ENCODE measurements around the gene CARF. TPM values are rescaled to one million over a fixed set of nuclear protein-coding genes. Genes with fewer than 3 reads are reported as not detected.
A peak's percentile ranks its signal among the peaks of the same experiment; 100 is the strongest.

The CARF gene
- total RNA-seq (10 to 100 TPM; 10.2 to 31.2 (median 15.4) TPM), polyA plus RNA-seq (1 to 10 TPM; 4.8 to 5.4 TPM), total RNA-seq (26.8 reads per million, percentile 57 among the genes with 10 or more reads in this experiment)

- Mint-ChIP-seq H3K27me3 (no peaks in the 10 kb centered on the region), H3K9me3 (no peaks in the 10 kb centered on the region), H3K36me3 (no peaks in the 10 kb centered on the region), H3K4me3 (peak within 1 kb of the TSS; percentile 90 to 100 (median 98)), H3K4me1 (peaks cover 24 to 50% (median 34%) of the 10 kb centered on the region in 7 donors), H3K27ac (peak within 1 kb of the TSS; percentile 93 to 99 (median 97))
- Histone ChIP-seq H3K9me3 (ENCODE audit: control insufficient read depth in 2 of 3, low read length in 3 of 3) (no peaks in the 10 kb centered on the region), H3K27me3 (ENCODE audit: control insufficient read depth in 2 of 2, insufficient read depth in 2 of 2, low read length in 2 of 2) (no peaks in the 10 kb centered on the region), H3K4me1 (ENCODE audit: control insufficient read depth in 2 of 2, insufficient read depth in 2 of 2, low read length in 2 of 2) (peaks cover 4 to 11% of the 10 kb centered on the region in 2 donors), H3K27ac (ENCODE audit: low read depth, low read length) (peak within 1 kb of the TSS; percentile 79), H3K4me3 (ENCODE audit: low read length) (peak within 1 kb of the TSS; percentile 82), H3K36me3 (ENCODE audit: control insufficient read depth in 2 of 3, insufficient read depth in 3 of 3, low read length in 3 of 3) (no peaks in the 10 kb centered on the region)
- ATAC-seq (peak; percentile 93), DNase-seq (peak; percentile 81 to 93 (median 89))
- CTCF ChIA-PET = interaction anchor here (0.6 to 1.2 kb wide), 5 partner anchors 20 to 437 kb away, joined by 3 to 5 read pairs (median 3); no protein-coding TSS in a partner anchor
- intact Hi-C loops (cut with micrococcal nuclease) = loop anchor here (1.0 to 10.0 kb wide), 16 partner anchors 40 to 1839 kb away; partner anchors contain the start of genes BMPR2 (in 2 of the 2), FAM117B (in 2 of the 2), ICA1L (in 2 of the 2) and NBEAL1 (in 2 of the 2)
- POLR2A ChIA-PET = interaction anchor here (0.6 to 2.3 kb wide), 11 partner anchors 10 to 1111 kb away, joined by 3 to 16 read pairs (median 3); partner anchors contain the start of gene CYP20A1
These were observed at the start of gene CARF, which contains the start of gene WDR12 for GRCh38 chr2:202911512-202912341. Gene CARF, plus strand, starts transcription at chr2:202912275. Its CDS starts 29,628 bp downstream, at chr2:202941903. Gene WDR12, minus strand, starts transcription at chr2:202911673. Its CDS starts 197 bp downstream, at chr2:202911476.

GRCh38 chr2:202870431-202871299 is 41.4 kb upstream of the CARF start:
- Histone ChIP-seq H3K4me3 (ENCODE audit: low read length) (peak overlapping the region; percentile 84), H3K36me3 (ENCODE audit: control insufficient read depth in 2 of 3, insufficient read depth in 3 of 3, low read length in 3 of 3) (no peaks in the 10 kb centered on the region), H3K27ac (ENCODE audit: low read depth, low read length) (peak overlapping the region; percentile 60), H3K9me3 (ENCODE audit: control insufficient read depth in 2 of 3, low read length in 3 of 3) (no peaks in the 10 kb centered on the region), H3K4me1 (ENCODE audit: control insufficient read depth in 2 of 2, insufficient read depth in 2 of 2, low read length in 2 of 2) (peaks cover 0 to 3% of the 10 kb centered on the region in 2 donors), H3K27me3 (ENCODE audit: control insufficient read depth in 2 of 2, insufficient read depth in 2 of 2, low read length in 2 of 2) (no peaks in the 10 kb centered on the region)
- CTCF ChIA-PET = interaction anchor here (0.6 to 4.0 kb wide), 12 partner anchors 10 to 1084 kb away, joined by 3 to 33 read pairs (median 3); partner anchors contain the start of gene FAM117B
- POLR2A ChIA-PET = interaction anchor here (0.6 to 3.0 kb wide), 4 partner anchors 85 to 870 kb away, joined by 3 to 15 read pairs (median 4); partner anchors contain the start of gene FAM117B
- intact Hi-C loops (cut with micrococcal nuclease) = loop anchor here (1.0 to 10.0 kb wide), 7 partner anchors 39 to 944 kb away; partner anchors contain the start of genes FAM117B (in 2 of the 2), WDR12 (in 2 of the 2) and BMPR2 (in 1 of the 2)
- Mint-ChIP-seq H3K4me3 (peak overlapping the region; percentile 89 to 98 (median 94)), H3K27ac (peak overlapping the region in 7 of 9 donors; percentile 8 to 84 (median 66)), H3K27me3 (no peaks in the 10 kb centered on the region), H3K36me3 (no peaks in the 10 kb centered on the region), H3K9me3 (peaks cover 0 to 2% (median 0%) of the 10 kb centered on the region in 11 donors), H3K4me1 (peaks cover 0 to 13% (median 7%) of the 10 kb centered on the region in 7 donors)
- peak; percentile 85 for ATAC-seq
- DNase-seq = peak; percentile 32 to 68 (median 57)

GRCh38 chr2:202871300-202872141 is 40.6 kb upstream of the CARF start, which contains the start of gene ICA1L:
Gene ICA1L, minus strand, starts transcription at chr2:202871766. Its CDS starts 42,757 bp downstream, at chr2:202829009.
- H3K27ac Mint-ChIP-seq = peak within 1 kb of the TSS; percentile 63 to 86 (median 76)
- H3K4me1 ChIP-seq (ENCODE audit: control insufficient read depth in 2 of 2, insufficient read depth in 2 of 2, low read length in 2 of 2) = peaks cover 0 to 3% of the 10 kb centered on the region in 2 donors
- ChIA-PET CTCF (interaction anchor here (0.5 to 4.0 kb wide), 6 partner anchors 9 to 1319 kb away, joined by 3 to 33 read pairs (median 4); partner anchors contain the start of gene FAM117B), POLR2A (interaction anchor here (0.6 to 3.0 kb wide), 3 partner anchors 9 to 237 kb away, joined by 3 to 15 read pairs (median 6); partner anchors contain the start of gene FAM117B)
- H3K27ac ChIP-seq (ENCODE audit: low read depth, low read length) = peak within 1 kb of the TSS; percentile 60
- H3K9me3 Mint-ChIP-seq = no peaks in the 10 kb centered on the region
- ATAC-seq (peak; percentile 48), DNase-seq (peak; percentile 26 to 69 (median 40))
- no peaks in the 10 kb centered on the region for H3K27me3 Mint-ChIP-seq
- no peaks in the 10 kb centered on the region for H3K27me3 ChIP-seq (ENCODE audit: control insufficient read depth in 2 of 2, insufficient read depth in 2 of 2, low read length in 2 of 2)
- peak within 1 kb of the TSS; percentile 89 to 98 (median 94) for H3K4me3 Mint-ChIP-seq
- H3K9me3 ChIP-seq (ENCODE audit: control insufficient read depth in 2 of 3, low read length in 3 of 3) = no peaks in the 10 kb centered on the region
- H3K4me1 Mint-ChIP-seq = peaks cover 0 to 13% (median 7%) of the 10 kb centered on the region in 7 donors
- no peaks in the 10 kb centered on the region for H3K36me3 Mint-ChIP-seq
- H3K4me3 ChIP-seq (ENCODE audit: low read length) = peak within 1 kb of the TSS; percentile 84
- no peaks in the 10 kb centered on the region for H3K36me3 ChIP-seq (ENCODE audit: control insufficient read depth in 2 of 3, insufficient read depth in 3 of 3, low read length in 3 of 3)
- intact Hi-C loops (cut with micrococcal nuclease) = loop anchor here (1.0 to 10.0 kb wide), 7 partner anchors 40 to 943 kb away; partner anchors contain the start of genes WDR12 (in 2 of the 2), BMPR2 (in 1 of the 2) and FAM117B (in 1 of the 2)

GRCh38 chr2:202877699-202878098 is 34.4 kb upstream of the CARF start:
- Mint-ChIP-seq H3K27me3 (no peaks in the 10 kb centered on the region), H3K9me3 (no peaks in the 10 kb centered on the region), H3K4me3 (no peak overlapping the region), H3K27ac (no peak overlapping the region), H3K4me1 (no peaks in the 10 kb centered on the region), H3K36me3 (peaks cover 0 to 9% (median 4%) of the 10 kb centered on the region in 5 donors)
- Histone ChIP-seq H3K4me3 (ENCODE audit: low read length) (no peak overlapping the region), H3K36me3 (ENCODE audit: control insufficient read depth in 2 of 3, insufficient read depth in 3 of 3, low read length in 3 of 3) (peaks cover 0 to 4% (median 0%) of the 10 kb centered on the region in 3 experiments), H3K9me3 (ENCODE audit: control insufficient read depth in 2 of 3, low read length in 3 of 3) (no peaks in the 10 kb centered on the region), H3K4me1 (ENCODE audit: control insufficient read depth in 2 of 2, insufficient read depth in 2 of 2, low read length in 2 of 2) (no peaks in the 10 kb centered on the region), H3K27me3 (ENCODE audit: control insufficient read depth in 2 of 2, insufficient read depth in 2 of 2, low read length in 2 of 2) (no peaks in the 10 kb centered on the region), H3K27ac (ENCODE audit: low read depth, low read length) (no peak overlapping the region)
- ChIA-PET CTCF (no interaction called here), POLR2A (no interaction called here)
- DNase-seq (no peak), ATAC-seq (no peak)
- intact Hi-C loops (cut with micrococcal nuclease) = loop anchor here in 1 of 2 donors (10.0 kb wide), 1 partner anchor 937 kb away; no protein-coding TSS in a partner anchor

- CTCF ChIA-PET = interaction anchor here (1.0 kb wide), 1 partner anchor 11 kb away, joined by 3 read pairs; no protein-coding TSS in a partner anchor
- Histone ChIP-seq H3K4me3 (ENCODE audit: low read length) (no peak overlapping the region), H3K9me3 (ENCODE audit: control insufficient read depth in 2 of 3, low read length in 3 of 3) (no peaks in the 10 kb centered on the region), H3K4me1 (ENCODE audit: control insufficient read depth in 2 of 2, insufficient read depth in 2 of 2, low read length in 2 of 2) (no peaks in the 10 kb centered on the region), H3K27me3 (ENCODE audit: control insufficient read depth in 2 of 2, insufficient read depth in 2 of 2, low read length in 2 of 2) (no peaks in the 10 kb centered on the region), H3K36me3 (ENCODE audit: control insufficient read depth in 2 of 3, insufficient read depth in 3 of 3, low read length in 3 of 3) (peaks cover 0 to 28% (median 4%) of the 10 kb centered on the region in 3 experiments), H3K27ac (ENCODE audit: low read depth, low read length) (no peak overlapping the region)
- intact Hi-C loops (cut with micrococcal nuclease) = no loop called here
- Mint-ChIP-seq H3K4me1 (peaks cover 0 to 4% (median 0%) of the 10 kb centered on the region in 7 donors), H3K36me3 (peaks cover 3 to 34% (median 18%) of the 10 kb centered on the region in 5 donors), H3K4me3 (no peak overlapping the region), H3K9me3 (no peaks in the 10 kb centered on the region), H3K27ac (no peak overlapping the region), H3K27me3 (no peaks in the 10 kb centered on the region)
- DNase-seq (no peak), ATAC-seq (no peak)
- POLR2A ChIA-PET = no interaction called here
These were observed 30.5 kb upstream of the CARF start for GRCh38 chr2:202881570-202881969.
